ENCODE results near the gene TAX1BP3.

DNA sequence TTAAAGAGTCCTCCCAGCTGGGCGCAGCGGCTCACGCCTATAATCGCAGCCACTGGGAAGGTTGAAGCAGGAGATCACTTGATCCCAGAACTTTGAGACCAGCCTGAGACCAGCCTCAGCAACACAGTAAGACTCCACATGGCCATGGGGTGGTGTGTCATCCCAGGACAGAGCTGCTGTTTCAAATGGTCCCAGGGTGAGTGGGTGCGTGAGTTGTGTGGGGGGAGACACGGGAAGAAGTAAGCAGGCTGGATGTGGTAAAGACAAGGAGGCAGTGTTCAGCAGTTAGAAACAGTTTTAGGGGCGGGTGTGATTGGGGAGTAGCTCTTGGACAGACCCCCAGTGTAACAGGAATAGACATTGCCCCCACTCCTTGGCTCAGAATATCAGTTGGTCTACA, 36.1 kb downstream of the TAX1BP3 start:
- TF ChIP-seq POLR2A (IDR thresholded peaks at IDR 0.05; ENCODE audit: low read depth, low read length): no peak
- TF ChIP-seq POLR2AphosphoS5 (IDR thresholded peaks at IDR 0.05; ENCODE audit: low read depth, low read length): no peak

Measured in GM12891 (cell line).